Activated CD8-positive, alpha-beta memory T cell treated with anti-CD3 and anti-CD28 coated beads for 48 hours (primary cell): Measurements from ENCODE around the gene NUCKS1.

ENCODE experiments used
- DNase-seq, 3 experiments: peaks; one replicate each; pipeline ENCODE4 v3.0.0-alpha.2; 2020; ENCODE audit warnings: low read depth in 2 of 3, low spot score in 2 of 3

Gene NUCKS1

GRCh38 chr1:205670611-205671430, 79.2 kb downstream of the NUCKS1 start:
- no peak for DNase-seq

DNA sequence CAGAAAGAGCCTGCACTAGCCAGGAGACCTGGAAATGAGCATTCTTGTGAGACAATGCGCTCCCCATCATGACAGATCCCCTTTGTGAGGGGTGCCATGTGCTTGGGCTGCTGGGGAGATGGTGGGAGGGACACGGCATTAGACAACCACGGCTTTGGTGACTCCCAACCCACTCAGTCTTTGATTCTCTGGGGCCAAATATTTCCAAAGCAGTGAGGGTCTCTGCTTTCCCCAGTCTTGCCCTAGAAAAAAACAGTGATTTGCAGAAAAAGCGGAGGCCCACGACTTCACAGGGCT, 79.9 kb downstream of the NUCKS1 start:
- no peak for DNase-seq

- DNase-seq = no peak
These were observed 80.4 kb downstream of the NUCKS1 start for GRCh38 chr1:205669341-205670149.

- DNase-seq = no peak
These were observed 81.0 kb downstream of the NUCKS1 start for GRCh38 chr1:205668951-205669340.

DNA sequence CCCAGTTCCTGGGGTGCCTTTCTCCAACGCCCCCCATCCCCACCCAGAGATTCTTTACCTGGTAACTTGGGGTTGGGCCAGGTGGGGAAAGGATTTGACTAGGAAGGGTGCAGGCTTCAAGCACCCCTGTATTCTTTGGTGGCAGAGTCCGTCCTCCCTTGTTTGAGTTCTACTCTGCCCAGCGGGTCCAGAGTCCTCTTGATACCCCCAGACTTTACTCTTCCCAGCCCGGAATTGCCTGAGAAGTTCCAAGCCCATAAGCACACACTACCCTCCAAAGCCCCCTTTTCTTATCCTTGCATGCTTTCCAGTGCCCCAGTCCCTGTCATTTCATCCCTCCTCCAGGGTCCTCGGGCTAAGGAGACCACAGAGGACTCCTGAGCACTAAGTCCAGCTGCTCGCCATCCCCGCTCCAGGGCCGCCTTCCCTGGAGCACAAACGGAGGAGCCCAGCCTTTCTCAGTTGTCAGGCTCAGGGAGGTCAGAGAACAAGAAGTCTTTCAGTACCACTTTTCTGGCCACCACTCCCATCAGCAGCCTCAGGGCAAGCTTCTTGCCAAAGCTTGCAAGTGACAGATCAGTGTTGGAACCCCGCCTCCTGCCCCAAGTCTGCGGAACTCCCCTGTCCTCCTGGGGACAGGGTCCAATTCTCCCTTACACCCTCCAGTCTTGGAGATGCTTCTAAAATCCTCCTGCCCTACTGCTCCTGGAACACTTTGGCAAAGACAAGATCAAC, 81.9 kb downstream of the NUCKS1 start:
- no peak for DNase-seq

GRCh38 chr1:205666372-205667166, 83.4 kb downstream of the NUCKS1 start:
- DNase-seq = no peak

DNA sequence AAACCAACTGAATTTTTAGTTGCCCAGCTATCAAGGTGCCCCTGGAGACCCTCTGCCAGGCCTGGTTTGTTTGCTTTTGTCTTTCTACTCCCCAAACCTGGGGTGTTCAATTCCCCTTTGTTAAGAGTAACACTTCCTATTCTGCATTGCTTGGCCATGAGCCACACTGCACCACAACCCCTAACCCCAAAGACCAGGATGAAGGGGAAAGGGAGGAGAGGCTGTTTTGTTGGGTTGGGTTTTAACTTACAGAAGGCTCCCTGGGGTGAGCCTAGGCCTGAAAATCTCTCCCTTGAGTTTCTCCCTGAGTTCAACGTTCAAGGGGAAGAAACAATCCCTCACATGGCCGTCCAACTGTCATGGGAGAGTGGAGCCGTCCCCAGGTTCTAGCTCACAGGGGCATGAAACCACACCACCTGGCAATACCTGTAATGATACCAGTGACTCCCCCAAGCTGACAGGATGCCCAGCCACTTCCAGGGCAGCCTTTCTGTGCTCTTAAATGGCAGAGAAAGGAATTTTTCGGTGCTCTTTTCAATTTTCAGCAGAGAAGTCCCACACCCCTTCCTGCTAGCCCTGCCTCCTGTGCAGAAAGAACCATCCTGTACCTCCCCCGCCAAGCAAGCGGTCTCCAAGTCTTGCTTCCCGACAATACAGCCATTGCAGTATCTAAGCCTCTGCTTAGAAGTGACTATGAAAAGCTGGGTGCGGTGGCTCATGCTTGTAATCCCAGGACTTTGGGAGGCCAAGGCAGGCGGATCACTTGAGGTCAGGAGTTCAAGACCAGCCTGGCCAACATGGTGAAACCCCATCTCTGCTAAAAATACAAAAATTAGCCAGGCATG, 84.6 kb downstream of the NUCKS1 start:
- DNase-seq = no peak

DNA sequence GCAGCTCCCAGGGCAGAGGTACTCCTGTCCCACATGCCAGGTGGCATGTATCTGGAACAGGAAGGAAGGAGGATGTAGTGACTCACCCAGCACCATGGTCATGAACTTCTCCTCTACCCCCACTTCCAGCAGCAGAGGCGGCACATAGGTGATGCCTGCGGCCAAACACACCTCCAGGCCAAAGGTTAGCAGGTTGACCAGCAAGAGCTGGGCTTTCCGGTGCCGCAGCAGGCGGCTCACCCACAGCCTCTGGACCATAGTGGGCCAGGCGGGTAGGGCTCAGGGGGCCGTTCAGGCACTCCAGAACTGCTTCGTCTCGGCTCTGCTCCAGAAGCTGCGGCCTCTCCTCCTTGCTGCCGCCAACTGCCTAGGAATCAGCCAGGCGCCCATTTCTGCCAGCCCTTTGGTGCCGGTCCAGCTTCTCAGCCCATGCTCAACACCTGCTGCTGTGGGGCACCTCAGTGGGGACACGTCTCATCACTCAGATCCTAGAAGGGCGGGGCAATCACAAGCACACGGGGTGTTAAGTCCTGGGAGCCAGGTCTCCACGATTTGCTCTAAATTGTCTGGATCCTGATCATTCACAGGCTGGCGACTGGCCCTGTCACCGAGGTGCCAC, 85.5 kb downstream of the NUCKS1 start:
- no peak for DNase-seq

- DNase-seq = no peak
These were observed 86.6 kb downstream of the NUCKS1 start for GRCh38 chr1:205663286-205663936.
